ACC112 (cell line): ENCODE data around the gene GPC6.

ENCODE experiments used
- H2AFZ ChIP-seq: fragments of 200-600 bp; sonication (generic); one replicate; pipeline ENCODE4 v1.6.0; 2017; ENCODE audit warnings: antibody characterized with exemption, low read length; ENCODE audit not compliant: unreplicated experiment
- H3K27ac ChIP-seq: fragments of 200-600 bp; sonication (generic); 2 replicates; pipeline ENCODE4 v1.5.1; 2014; ENCODE audit warnings: low read depth, mild to moderate bottlenecking, antibody characterized with exemption, low read length, moderate library complexity
- H3K27me3 ChIP-seq: fragments of 200-600 bp; sonication (generic); 2 replicates; pipeline ENCODE4 v1.6.1; 2014; ENCODE audit warnings: mild to moderate bottlenecking, antibody characterized with exemption, low read length, moderate library complexity, mixed read lengths; ENCODE audit not compliant: insufficient read depth
- H3K36me3 ChIP-seq: fragments of 200-600 bp; sonication (generic); 2 replicates; pipeline ENCODE4 v1.6.1; 2016; ENCODE audit warnings: mild to moderate bottlenecking, antibody characterized with exemption, low read length, moderate library complexity, mixed read lengths; ENCODE audit not compliant: insufficient read depth
- H3K4me1 ChIP-seq: fragments of 200-600 bp; sonication (generic); one replicate; pipeline ENCODE4 v1.6.1; 2016; ENCODE audit warnings: low read length, mixed read lengths; ENCODE audit not compliant: insufficient read depth, unreplicated experiment, control insufficient read depth
- H3K4me3 ChIP-seq: fragments of 200-600 bp; sonication (generic); 2 replicates; pipeline ENCODE4 v1.5.1; 2014; ENCODE audit warnings: mild to moderate bottlenecking, low read depth, low read length
- H3K79me2 ChIP-seq: fragments of 200-600 bp; sonication (generic); one replicate; pipeline ENCODE4 v1.6.0; 2016; ENCODE audit warnings: low read length; ENCODE audit not compliant: control insufficient read depth, unreplicated experiment, insufficient read depth

The GPC6 gene

GRCh38 chr13:93368296-93368695 lies 141.7 kb downstream of the GPC6 start:
- no peak overlapping the region for H3K27ac ChIP-seq
- H3K4me1 ChIP-seq, result peaks cover 5% of the 10 kb centered on the region
- H3K4me3 ChIP-seq, result no peak overlapping the region
- H2AFZ ChIP-seq, result no peak overlapping the region
- no peaks in the 10 kb centered on the region for H3K36me3 ChIP-seq
- H3K79me2 ChIP-seq, result no peaks in the 10 kb centered on the region
- no peaks in the 10 kb centered on the region for H3K27me3 ChIP-seq

GRCh38 chr13:93368718-93369117 lies 142.1 kb downstream of the GPC6 start:
- H3K79me2 ChIP-seq, result no peaks in the 10 kb centered on the region

GRCh38 chr13:93372856-93373255 lies 146.2 kb downstream of the GPC6 start:
- no peaks in the 10 kb centered on the region for H3K79me2 ChIP-seq
- no peak overlapping the region for H3K27ac ChIP-seq
- H2AFZ ChIP-seq, result no peak overlapping the region
- H3K4me3 ChIP-seq, result no peak overlapping the region
- H3K36me3 ChIP-seq, result no peaks in the 10 kb centered on the region
- no peaks in the 10 kb centered on the region for H3K4me1 ChIP-seq
- H3K27me3 ChIP-seq, result no peaks in the 10 kb centered on the region

More at GRCh38 chr13:93368718-93369117, 142.1 kb downstream of the GPC6 start:
- H3K4me1 ChIP-seq, result peaks cover 5% of the 10 kb centered on the region
- H3K4me3 ChIP-seq, result no peak overlapping the region
- H3K27me3 ChIP-seq, result no peaks in the 10 kb centered on the region
- H3K27ac ChIP-seq, result no peak overlapping the region
- H3K36me3 ChIP-seq, result no peaks in the 10 kb centered on the region
- H2AFZ ChIP-seq, result no peak overlapping the region

- Histone ChIP-seq H3K4me1 (no peaks in the 10 kb centered on the region), H3K36me3 (no peaks in the 10 kb centered on the region), H3K27ac (no peak overlapping the region), H2AFZ (no peak overlapping the region), H3K4me3 (no peak overlapping the region), H3K79me2 (no peaks in the 10 kb centered on the region), H3K27me3 (no peaks in the 10 kb centered on the region)
These were observed 148.9 kb downstream of the GPC6 start for GRCh38 chr13:93375491-93375890.

- no peaks in the 10 kb centered on the region for H3K79me2 ChIP-seq
- H2AFZ ChIP-seq, result no peak overlapping the region
- no peak overlapping the region for H3K27ac ChIP-seq
These were observed 150.6 kb downstream of the GPC6 start for GRCh38 chr13:93377196-93377595.

GRCh38 chr13:93378184-93378583 lies 151.6 kb downstream of the GPC6 start:
- H3K36me3 ChIP-seq, result no peaks in the 10 kb centered on the region
- no peak overlapping the region for H3K4me3 ChIP-seq
- H3K79me2 ChIP-seq, result no peaks in the 10 kb centered on the region
- no peak overlapping the region for H2AFZ ChIP-seq
- H3K27ac ChIP-seq, result no peak overlapping the region
- H3K27me3 ChIP-seq, result no peaks in the 10 kb centered on the region
- H3K4me1 ChIP-seq, result no peaks in the 10 kb centered on the region

More at GRCh38 chr13:93377196-93377595, 150.6 kb downstream of the GPC6 start:
- H3K36me3 ChIP-seq, result no peaks in the 10 kb centered on the region
- H3K27me3 ChIP-seq, result no peaks in the 10 kb centered on the region
- H3K4me3 ChIP-seq, result no peak overlapping the region
- no peaks in the 10 kb centered on the region for H3K4me1 ChIP-seq

GRCh38 chr13:93386116-93386515 lies 159.5 kb downstream of the GPC6 start:
- H3K4me1 ChIP-seq, result no peaks in the 10 kb centered on the region
- H3K27me3 ChIP-seq, result no peaks in the 10 kb centered on the region
- no peak overlapping the region for H3K27ac ChIP-seq
- H3K4me3 ChIP-seq, result no peak overlapping the region
- H3K79me2 ChIP-seq, result no peaks in the 10 kb centered on the region
- no peak overlapping the region for H2AFZ ChIP-seq
- no peaks in the 10 kb centered on the region for H3K36me3 ChIP-seq

GRCh38 chr13:93388701-93389100 lies 162.1 kb downstream of the GPC6 start:
- no peaks in the 10 kb centered on the region for H3K79me2 ChIP-seq
- H3K36me3 ChIP-seq, result no peaks in the 10 kb centered on the region
- no peaks in the 10 kb centered on the region for H3K27me3 ChIP-seq
- no peak overlapping the region for H3K4me3 ChIP-seq
- H3K27ac ChIP-seq, result no peak overlapping the region
- H2AFZ ChIP-seq, result no peak overlapping the region
- H3K4me1 ChIP-seq, result no peaks in the 10 kb centered on the region

- Histone ChIP-seq H3K36me3 (no peaks in the 10 kb centered on the region), H3K79me2 (no peaks in the 10 kb centered on the region), H3K27me3 (no peaks in the 10 kb centered on the region), H3K4me1 (peaks cover 7% of the 10 kb centered on the region), H3K27ac (no peak overlapping the region), H2AFZ (no peak overlapping the region), H3K4me3 (no peak overlapping the region)
These were observed 171.0 kb downstream of the GPC6 start for GRCh38 chr13:93397619-93398018.

GRCh38 chr13:93398167-93399035 lies 171.8 kb downstream of the GPC6 start:
- Histone ChIP-seq H3K4me3 (no peak overlapping the region), H3K36me3 (no peaks in the 10 kb centered on the region), H3K27ac (no peak overlapping the region)

GRCh38 chr13:93399212-93399611 lies 172.6 kb downstream of the GPC6 start:
- no peaks in the 10 kb centered on the region for H3K36me3 ChIP-seq

More at GRCh38 chr13:93398167-93399035, 171.8 kb downstream of the GPC6 start:
- H3K27me3 ChIP-seq, result no peaks in the 10 kb centered on the region
- no peaks in the 10 kb centered on the region for H3K79me2 ChIP-seq
- no peak overlapping the region for H2AFZ ChIP-seq
- H3K4me1 ChIP-seq, result peaks cover 7% of the 10 kb centered on the region

More at GRCh38 chr13:93399212-93399611, 172.6 kb downstream of the GPC6 start:
- Histone ChIP-seq H3K4me1 (peaks cover 7% of the 10 kb centered on the region), H2AFZ (no peak overlapping the region), H3K27me3 (no peaks in the 10 kb centered on the region), H3K79me2 (no peaks in the 10 kb centered on the region), H3K4me3 (no peak overlapping the region), H3K27ac (no peak overlapping the region)
